GM12891 (cell line): ENCODE results near the gene CES3.
A peak's percentile ranks its signal among the peaks of the same experiment; 100 is the strongest.
"Not testable (repeated sequence)": the region's sequence is repeated elsewhere in the genome, so short reads cannot be mapped to it uniquely, and the experiment has no call there.

Source experiments
- DNase-seq: peaks from one replicate; pipeline ENCODE4 v3.0.0; 2011; ENCODE audit warnings: low spot score; ENCODE audit not compliant: insufficient read length
- FAIRE-seq: peaks from 2 replicates; lab custom pipeline; 2011; peaks lifted over from hg19 to GRCh38; lab: Jason Lieb, UNC
- PAX5 ChIP-seq: IDR thresholded peaks from 2 replicates; pipeline ENCODE4 v1.6.1; 2011; ENCODE audit warnings: low read length, moderate library complexity, mild to moderate bottlenecking; ENCODE audit not compliant: insufficient read depth, severe bottlenecking
- POLR2A ChIP-seq: IDR thresholded peaks from 2 replicates; pipeline ENCODE4 v1.6.1; 2011; ENCODE audit warnings: low read depth, low read length, control low read depth
- POLR2AphosphoS5 ChIP-seq: IDR thresholded peaks from 2 replicates; pipeline ENCODE4 v1.6.1; 2011; ENCODE audit warnings: low read depth, low read length, control low read depth
- POU2F2 ChIP-seq: IDR thresholded peaks from 2 replicates; pipeline ENCODE4 v1.6.1; 2011; ENCODE audit warnings: low read depth, mild to moderate bottlenecking, control low read depth, low read length, moderate library complexity
- SPI1 ChIP-seq: IDR thresholded peaks from 2 replicates; pipeline ENCODE4 v1.6.1; 2011; ENCODE audit warnings: low read depth, low read length, control low read depth
- TAF1 ChIP-seq: IDR thresholded peaks from 2 replicates; pipeline ENCODE4 v1.6.1; 2011; ENCODE audit warnings: low read depth, low read length, control low read depth

CES3 gene

DNA sequence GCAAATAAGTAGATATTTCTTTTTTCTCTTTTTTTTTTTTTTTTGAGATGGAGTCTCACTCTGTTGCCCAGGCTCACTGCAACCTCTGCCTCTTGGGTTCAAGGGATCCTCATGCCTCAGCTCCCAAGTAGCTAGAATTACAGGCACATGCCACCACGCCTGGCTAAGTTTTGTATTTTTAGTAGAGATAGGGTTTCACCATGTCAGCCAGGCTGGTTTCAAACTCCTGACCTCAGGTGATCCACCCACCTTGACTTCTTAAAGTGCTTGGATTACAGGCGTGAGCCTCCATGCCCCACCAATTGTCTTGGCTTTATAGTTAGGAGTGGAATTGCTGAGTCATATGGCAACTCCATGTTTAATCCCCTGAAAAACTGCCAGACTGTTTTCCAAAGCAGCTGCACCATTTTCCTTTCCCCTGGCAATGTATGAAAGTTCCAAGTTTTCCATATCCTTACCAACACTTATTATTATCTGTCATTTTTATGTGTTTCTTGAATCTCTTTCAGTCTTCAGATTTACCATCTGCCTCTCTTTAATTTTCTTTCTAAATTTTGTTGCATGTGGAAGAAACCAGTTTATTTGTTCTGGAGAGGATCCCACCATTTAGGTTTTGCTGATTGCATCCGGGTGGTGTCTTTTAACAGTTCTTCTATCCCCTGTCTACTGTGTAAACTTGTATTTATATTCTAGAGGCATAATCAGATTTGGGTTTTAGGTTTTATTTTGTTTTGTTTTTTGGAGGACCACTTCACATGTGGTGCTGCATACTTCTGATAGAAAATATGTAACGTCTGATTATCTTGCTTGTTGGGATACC, 9.9 kb upstream of the CES3 start:
- TF ChIP-seq SPI1 (no peak), PAX5 (no peak), POLR2AphosphoS5 (no peak), TAF1 (no peak), POLR2A (no peak), POU2F2 (no peak)
- no peak for FAIRE-seq
- no peak for DNase-seq

DNA sequence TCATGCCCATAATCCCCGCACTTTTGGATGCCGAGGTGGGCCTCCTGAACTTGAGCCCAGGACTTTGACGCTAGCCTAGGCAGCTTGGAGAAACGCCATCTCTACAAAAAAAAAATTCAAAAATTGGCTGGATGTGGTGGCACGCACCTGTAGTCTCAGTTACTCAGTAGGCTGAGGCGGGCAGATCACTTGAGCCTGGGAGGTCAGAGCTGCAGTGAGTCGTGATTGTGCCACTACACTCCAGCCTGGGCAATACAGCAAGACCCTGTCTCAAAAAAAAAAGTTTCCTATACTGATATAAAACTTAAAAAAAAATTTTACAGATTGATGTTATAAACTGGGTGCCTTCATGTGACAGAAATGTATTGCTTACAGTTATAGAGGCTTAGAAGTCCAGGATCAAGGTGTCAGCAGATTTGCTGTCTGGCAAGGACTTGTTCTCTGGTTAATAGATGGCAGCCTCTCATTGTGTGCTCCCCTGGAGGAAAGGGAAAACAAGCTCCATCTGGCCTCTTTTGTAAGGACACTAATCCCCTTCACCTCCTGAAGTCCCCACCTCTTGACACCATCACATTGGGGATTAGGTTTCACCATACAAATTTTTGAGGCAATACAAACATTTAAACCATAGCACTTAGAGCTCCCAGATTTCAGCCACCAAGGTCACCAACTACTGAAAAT, 8.5 kb upstream of the CES3 start:
- DNase-seq: no peak
- TF ChIP-seq TAF1 (no peak), SPI1 (no peak), POLR2A (no peak), POLR2AphosphoS5 (no peak), POU2F2 (no peak), PAX5 (no peak)
- FAIRE-seq: no peak

DNA sequence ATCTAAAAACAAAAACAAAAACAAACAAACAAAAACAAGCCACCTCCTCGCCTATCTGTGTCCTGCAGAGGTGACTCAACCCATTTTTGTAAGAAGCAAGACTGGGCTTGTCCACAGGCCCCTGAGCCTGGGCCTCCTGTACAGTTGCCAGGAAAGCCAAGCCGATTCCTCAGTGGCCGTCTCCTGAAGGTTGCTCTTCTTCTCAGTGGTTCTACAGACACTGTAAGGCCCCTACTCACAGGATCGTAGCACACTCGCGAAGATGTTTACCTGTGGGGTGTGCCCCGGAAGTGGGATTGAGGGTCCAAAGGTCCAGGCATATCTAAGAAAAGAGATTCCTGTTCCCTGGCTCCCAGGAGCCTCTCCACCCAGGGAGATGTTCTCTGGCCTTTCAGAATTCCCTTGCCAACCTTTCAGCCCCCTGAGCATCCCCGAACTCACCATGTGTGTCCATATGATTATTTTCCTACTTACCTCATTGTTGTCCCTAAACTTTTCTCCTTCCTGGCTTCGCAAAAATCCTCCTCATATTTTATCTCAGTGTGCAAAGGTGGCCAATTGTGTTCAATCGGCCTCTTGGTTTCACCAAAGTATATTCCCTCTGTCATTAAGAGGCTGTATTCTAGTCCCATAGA, 7.5 kb upstream of the CES3 start:
- no peak for TF ChIP-seq POLR2AphosphoS5
- TF ChIP-seq POU2F2: no peak
- TF ChIP-seq PAX5: no peak
- TF ChIP-seq POLR2A: no peak
- no peak for TF ChIP-seq SPI1
- FAIRE-seq: no peak
- no peak for DNase-seq

DNA sequence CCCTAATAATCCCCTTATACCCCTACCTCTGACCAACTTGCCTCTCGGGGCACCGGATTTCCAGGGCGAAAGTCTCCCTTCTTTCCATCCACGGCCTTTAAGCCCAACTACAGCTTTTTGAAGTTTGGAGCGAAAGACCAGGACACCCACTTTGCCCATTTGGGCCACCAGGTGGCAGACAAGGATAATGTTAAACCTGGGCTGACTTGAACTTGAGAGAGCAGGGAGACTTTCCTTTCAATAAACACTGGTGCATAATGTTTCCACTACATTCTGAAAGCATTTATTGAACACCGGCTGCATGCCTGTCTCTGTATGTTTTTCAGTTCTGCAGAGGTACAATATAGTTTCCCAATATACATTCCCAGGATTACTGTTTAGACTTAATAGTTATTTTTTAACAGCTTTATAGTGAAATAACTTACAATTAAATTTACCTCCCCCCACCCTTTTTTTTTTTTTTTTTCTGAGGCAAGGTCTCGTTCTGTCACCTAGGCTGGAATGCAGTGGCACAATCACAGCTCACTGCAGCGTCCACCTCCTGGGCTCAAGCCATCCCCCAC, 6.9 kb upstream of the CES3 start:
- DNase-seq: no peak
- TF ChIP-seq POU2F2: no peak
- no peak for TF ChIP-seq PAX5
- no peak for TF ChIP-seq TAF1
- peak; percentile 78 for FAIRE-seq

DNA sequence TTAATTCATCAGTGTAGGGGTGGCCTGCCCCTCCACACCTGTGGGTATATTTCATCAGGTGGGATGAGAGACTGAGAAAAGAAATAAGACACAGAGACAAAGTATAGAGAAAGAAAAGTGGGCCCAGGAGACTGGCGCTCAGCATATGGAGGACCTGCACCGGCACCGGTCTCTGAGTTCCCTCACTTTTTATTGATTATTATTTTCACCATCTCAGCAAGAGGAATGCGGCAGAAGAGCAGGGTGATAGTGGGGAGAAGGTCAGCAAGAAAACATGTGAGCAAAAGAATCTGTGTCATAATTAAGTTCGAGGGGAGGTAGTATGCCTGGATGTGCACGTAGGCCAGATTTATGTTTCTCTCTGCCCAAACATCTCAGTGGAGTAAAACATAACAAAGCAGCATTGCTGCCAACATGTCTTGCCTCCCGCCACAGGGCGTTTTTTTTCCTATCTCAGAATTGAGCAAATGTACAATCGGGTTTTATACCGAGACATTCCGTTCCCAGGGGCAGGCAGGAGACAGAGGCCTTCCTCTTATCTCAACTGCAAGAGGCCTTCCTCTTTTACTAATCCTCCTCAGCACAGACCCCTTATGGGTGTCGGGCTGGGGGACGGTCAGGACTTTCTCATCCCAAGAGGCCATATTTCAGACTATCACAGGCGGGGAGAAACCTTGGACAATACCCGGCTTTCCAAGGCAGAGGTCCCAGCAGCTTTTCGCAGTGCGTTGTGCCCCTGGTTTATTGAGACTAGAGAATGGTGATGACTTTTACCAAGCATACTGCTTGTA, 5.5 kb upstream of the CES3 start:
- FAIRE-seq, DNase-seq: not testable (repeated sequence)

DNA sequence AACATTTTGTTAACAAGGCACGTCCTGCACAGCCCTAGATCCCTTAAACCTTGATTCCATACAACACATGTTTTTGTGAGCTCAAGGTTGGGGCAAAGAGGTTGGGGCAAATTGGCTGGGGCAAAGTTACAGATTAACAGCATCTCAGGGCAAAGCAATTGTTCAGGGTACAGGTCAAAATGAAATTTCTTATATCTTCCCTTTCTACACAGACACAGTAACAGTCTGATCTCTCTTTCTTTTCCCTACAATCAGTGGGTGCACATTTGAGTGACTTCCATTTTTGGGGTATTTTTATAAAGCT, 5.0 kb upstream of the CES3 start:
- FAIRE-seq: not testable (repeated sequence)

DNA sequence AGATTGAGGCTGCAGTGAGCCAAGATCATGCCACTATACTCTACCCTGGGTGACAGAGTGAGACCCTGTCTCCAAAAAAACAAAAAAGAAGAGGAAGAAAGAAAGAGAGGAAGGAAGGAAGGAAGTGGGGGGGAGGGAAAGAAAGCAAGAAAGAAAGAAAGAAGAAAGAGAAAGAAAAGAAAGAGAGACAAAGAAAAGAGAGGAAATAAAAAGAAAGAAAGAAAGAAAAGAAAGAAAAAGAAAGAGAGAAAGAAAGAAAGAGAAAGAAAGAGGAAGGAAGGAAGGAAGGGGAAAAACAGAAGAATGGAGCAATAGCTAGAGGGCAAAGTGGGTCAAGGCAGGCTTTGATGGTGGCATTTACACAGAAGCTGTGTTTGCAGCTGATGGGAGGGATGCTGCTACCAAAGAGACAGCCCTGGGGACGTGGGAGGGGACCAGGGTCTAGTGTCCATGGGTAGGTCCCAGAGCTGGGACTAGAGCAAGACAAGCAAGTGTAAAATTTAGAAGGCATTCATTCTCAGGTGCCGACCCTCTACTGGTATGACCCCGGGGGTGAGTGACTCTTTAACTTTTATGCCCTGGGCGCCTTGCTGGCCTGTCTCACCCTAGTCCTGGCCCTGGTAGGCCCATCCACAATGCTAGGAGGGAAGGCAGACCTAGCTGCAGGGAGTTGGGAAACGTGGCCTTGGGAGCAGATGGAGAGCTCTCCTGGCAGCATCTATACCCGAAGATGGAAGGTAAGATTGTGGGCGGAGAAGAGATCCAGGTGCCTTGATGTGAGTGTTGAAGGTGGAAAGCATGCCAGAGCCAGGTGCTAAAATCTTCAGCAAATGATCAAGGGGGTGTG, 2.0 kb upstream of the CES3 start:
- TF ChIP-seq POU2F2: no peak
- TF ChIP-seq TAF1: no peak
- TF ChIP-seq POLR2AphosphoS5: no peak
- TF ChIP-seq POLR2A: no peak
- no peak for TF ChIP-seq PAX5
- no peak for TF ChIP-seq SPI1
- DNase-seq: no peak
- no peak for FAIRE-seq

More for the DNA sequence above, 5.0 kb upstream of the CES3 start:
- DNase-seq: not testable (repeated sequence)

DNA sequence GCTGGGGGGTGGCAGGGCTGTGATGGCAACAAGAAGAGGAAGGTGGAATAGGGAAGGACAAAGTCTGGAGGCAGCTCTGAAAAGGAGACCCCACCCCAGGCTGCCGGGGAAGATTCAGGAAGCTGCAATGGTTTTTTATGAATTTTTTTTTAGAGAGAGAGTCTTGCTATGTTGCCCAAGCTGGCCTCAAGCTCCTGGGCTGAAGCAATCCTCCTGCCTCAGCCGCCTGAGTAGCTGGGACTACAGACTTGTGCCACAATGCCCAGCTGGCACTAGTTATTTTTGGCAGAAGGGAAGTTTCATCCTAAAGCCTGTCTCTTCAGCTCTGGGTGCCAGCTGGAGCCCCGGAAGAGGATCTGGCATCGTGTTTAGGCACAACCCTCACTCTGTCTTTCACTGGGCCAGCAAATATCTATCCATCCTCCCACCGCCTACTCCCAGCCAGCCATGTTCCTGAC, 1.3 kb upstream of the CES3 start:
- FAIRE-seq (no peak), DNase-seq (no peak)
- TF ChIP-seq SPI1 (no peak), TAF1 (no peak), POLR2A (no peak), PAX5 (no peak), POU2F2 (no peak), POLR2AphosphoS5 (no peak)
